Measurements from ENCODE around the gene NEK6. TPM values are rescaled to one million over a fixed set of nuclear protein-coding genes. Genes with fewer than 3 reads are reported as not detected.

The NEK6 gene
- total and polyA plus RNA-seq, 9 of the 15 experiments (the other 6 are each of a cell fraction or from before 2014, with no cell fraction given): 3.1 to 19.0 (median 8.4) TPM

GRCh38 chr9:124354346-124355038, 96.7 kb downstream of the NEK6 start:
- Histone ChIP-seq H3K4me1 (replicated peaks in 1 of 2; ENCODE audit: control insufficient read depth in 2 of 2, insufficient read depth in 2 of 2, low read length in 2 of 2) (peaks cover 0 to 5% of the 10 kb centered on the region in 2 experiments; a peak in 2 of 5 replicates), H2AFZ (ENCODE audit: low read depth, low read length) (no peak overlapping the region), H3K79me2 (ENCODE audit: control insufficient read depth, insufficient read depth, low read length) (peaks cover 25% of the 10 kb centered on the region), H3K4me2 (ENCODE audit: insufficient read depth, low read length) (no peak overlapping the region), H3K27ac (ENCODE audit: extremely low read depth, low read depth, low read length) (no peak overlapping the region), H3K27me3 (ENCODE audit: control insufficient read depth in 2 of 2, insufficient read depth in 2 of 2, low read length in 2 of 2) (no peaks in the 10 kb centered on the region), H3K9me3 (replicated peaks; ENCODE audit: control insufficient read depth, insufficient read depth, low read depth, low read length) (no peaks in the 10 kb centered on the region), H4K20me1 (replicated peaks; ENCODE audit: control insufficient read depth, insufficient read depth, low read length) (peaks cover 19% of the 10 kb centered on the region), H3K9ac (ENCODE audit: insufficient read depth in 1 of 2, low read depth in 2 of 2, low read length in 2 of 2) (peak overlapping the region in 1 of 2 experiments; percentile 57; a peak in 2 of 4 replicates), H3K4me3 (no peak overlapping the region), H3K9me1 (ENCODE audit: control insufficient read depth, insufficient read depth, low read length) (no peaks in the 10 kb centered on the region), H3K36me3 (ENCODE audit: control insufficient read depth, insufficient read depth, low read length) (peaks cover 87% of the 10 kb centered on the region)
- ATAC-seq (no peak), FAIRE-seq (no peak), DNase-seq (ENCODE audit: extremely low read depth in 1 of 4, low spot score in 3 of 4) (no peak)
- no TSS peak for BruUV-seq (replicated peaks)
- POLR2A ChIA-PET: interaction anchor here (1.5 kb wide), 1 partner anchor 24 kb away, joined by 3 read pairs; no protein-coding TSS in a partner anchor
- in situ Hi-C loops (cut with MboI): no loop called here
- CTCF ChIA-PET (ENCODE audit: low intra/inter-chr PET ratio): no interaction called here
- intact Hi-C loops (cut with micrococcal nuclease): no loop called here
- 94% methylated on average over 15 of the region's 17 CpGs for WGBS (ENCODE audit: insufficient coverage, low coverage, missing lambda C conversion rate)
- TF ChIP-seq BMI1 (IDR thresholded peaks at IDR 0.05; ENCODE audit: low read length): no peak
- TF ChIP-seq BCL6 (CRISPR knock-in tag; IDR thresholded peaks at IDR 0.05): no peak
- TF ChIP-seq PRDM10 (IDR thresholded peaks at IDR 0.05; ENCODE audit: partially characterized antibody): no peak
- TF ChIP-seq ZNF232 (CRISPR knock-in tag; IDR thresholded peaks at IDR 0.05): no peak
- no peak for TF ChIP-seq PBX2 (CRISPR knock-in tag; IDR thresholded peaks at IDR 0.05; ENCODE audit: low read depth)
- no peak for TF ChIP-seq PBX2 (tag; conservative IDR thresholded peaks at IDR 0.05; ENCODE audit: low read depth)
- no peak for TF ChIP-seq HEY1 (CRISPR knock-in tag; IDR thresholded peaks at IDR 0.05; ENCODE audit: borderline replicate concordance)
- no peak for TF ChIP-seq IRF1 (CRISPR knock-in tag; IDR thresholded peaks at IDR 0.05; ENCODE audit: borderline replicate concordance)
- TF ChIP-seq POLR2G (IDR thresholded peaks at IDR 0.05; ENCODE audit: low read depth, low read length): 0 out of 2 replicates have a peak, but pooled peaks have one; percentile 25
- TF ChIP-seq, protein P1, sequence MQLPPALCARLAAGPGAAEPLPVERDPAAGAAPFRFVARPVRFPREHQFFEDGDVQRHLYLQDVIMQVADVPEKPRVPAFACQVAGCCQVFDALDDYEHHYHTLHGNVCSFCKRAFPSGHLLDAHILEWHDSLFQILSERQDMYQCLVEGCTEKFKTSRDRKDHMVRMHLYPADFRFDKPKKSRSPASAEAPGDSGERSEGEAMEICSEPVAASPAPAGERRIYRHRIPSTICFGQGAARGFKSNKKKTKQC (CRISPR knock-in tag; IDR thresholded peaks at IDR 0.05): no peak
- TF ChIP-seq RBM22 (IDR thresholded peaks at IDR 0.05; ENCODE audit: low read depth, low read length, poor library complexity, severe bottlenecking): peak; percentile 44
- TF ChIP-seq HDAC6 (IDR thresholded peaks at IDR 0.05; ENCODE audit: low read depth, low read length): no peak
- no peak for TF ChIP-seq RBM39 (optimal IDR thresholded peaks at IDR 0.05; ENCODE audit: low read depth, low read length)

All from K562 (cell line).